RCC 7860 (cell line): ENCODE measurements around the gene PDGFD.

Experiments
- DNase-seq: peaks from one replicate; pipeline ENCODE4 v3.0.0-alpha.2; 2015; ENCODE audit warnings: low spot score
- FAIRE-seq: peaks from 2 replicates; lab custom pipeline; 2012; peaks lifted over from hg19 to GRCh38; lab: Jason Lieb, UNC

The PDGFD gene

DNA sequence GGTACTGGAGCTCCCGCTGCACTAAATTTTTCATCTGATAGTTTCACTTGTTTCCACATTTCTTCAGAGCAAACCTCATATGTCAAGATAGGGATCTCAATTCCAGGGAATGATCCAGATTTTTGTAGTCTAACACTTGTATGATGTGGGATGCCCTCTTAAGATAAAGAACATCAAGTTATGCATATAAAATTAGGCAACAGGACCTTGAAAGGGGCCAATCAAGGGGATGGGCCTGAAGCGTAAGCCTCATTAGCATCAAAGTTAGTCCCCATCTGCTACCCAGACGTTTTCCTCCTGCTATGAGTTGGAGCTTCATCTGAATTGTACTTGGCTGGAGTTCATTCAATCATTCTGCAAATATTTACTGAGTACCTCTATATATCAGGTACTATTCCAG, 17.5 kb downstream of the PDGFD start:
- FAIRE-seq, result no peak
- no peak for DNase-seq

DNA sequence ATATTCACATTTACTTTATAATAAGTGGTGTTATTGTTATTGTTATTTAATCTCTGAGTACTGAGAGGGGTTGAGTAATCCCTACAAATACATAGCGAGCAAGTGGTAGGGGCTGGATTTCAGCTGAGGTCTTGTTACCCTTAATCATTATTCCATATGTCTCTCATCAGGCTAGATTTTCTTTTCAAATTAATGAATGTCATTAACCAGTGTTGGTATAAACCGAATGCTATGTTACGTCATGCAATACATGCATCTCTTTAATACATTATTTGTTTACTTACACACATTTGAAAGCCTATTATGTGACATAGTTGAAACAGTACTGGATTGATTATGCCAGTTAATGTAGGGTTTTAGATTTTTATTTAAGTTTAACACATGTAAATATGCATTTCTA, 18.9 kb downstream of the PDGFD start:
- FAIRE-seq (no peak), DNase-seq (no peak)

DNA sequence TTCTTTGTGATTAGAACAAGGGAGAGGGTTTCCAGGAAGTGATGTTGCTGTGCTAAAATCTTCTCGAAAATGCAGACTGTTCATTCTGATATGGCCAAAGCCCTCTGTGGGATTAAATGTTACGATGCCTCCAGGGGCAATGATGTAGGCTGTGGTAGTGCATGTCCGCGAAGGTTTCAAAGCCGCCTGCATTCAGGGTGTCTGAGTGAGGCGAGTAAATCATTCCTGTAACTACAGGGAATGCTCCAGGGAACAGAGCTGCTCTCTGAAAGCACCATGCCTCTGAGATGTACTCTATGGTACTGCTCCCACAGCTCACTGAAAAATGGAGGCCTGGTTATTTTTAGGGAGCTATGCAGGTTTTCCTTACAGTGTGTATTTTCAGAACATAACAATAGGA, 21.2 kb downstream of the PDGFD start:
- DNase-seq (no peak), FAIRE-seq (no peak)

DNA sequence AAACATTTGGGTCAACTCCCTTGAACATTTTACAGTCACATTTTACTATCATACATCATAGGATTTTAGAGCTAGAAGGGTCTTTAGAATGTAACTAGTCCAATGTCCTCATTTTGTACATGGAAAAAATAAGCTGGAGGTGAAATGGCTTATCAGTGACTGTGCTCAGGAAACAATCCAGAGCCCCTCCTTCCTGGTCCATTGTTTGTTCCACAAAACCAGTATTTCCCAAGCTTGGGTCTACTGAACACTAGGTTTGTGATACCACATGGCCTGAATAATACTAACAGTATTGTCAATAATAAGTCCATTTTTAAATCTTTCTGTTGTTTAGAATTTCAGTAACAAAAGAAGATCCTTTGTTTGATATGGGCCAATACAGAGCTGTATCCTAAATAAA, 27.1 kb downstream of the PDGFD start:
- DNase-seq (no peak), FAIRE-seq (no peak)

DNA sequence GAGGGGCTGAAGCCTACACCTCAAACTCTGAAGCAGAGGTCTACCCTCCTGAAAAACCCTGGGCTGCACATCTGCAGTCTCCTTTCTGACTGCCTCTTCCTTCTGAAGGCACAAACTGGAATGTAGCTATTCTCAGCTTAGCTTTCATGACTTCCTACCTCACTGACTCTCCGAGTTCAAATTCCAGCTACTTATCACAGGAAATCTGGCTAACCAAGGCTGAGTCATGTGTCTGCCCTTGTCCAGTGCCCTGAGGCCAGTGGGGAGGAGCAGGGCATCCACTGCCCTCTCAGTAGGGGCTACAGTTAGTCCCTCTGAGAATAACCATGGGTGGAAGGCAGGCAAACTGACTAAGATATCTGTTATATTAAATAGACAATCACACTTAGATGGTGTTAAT, 29.2 kb downstream of the PDGFD start:
- FAIRE-seq, result no peak
- DNase-seq, result peak; percentile 39

DNA sequence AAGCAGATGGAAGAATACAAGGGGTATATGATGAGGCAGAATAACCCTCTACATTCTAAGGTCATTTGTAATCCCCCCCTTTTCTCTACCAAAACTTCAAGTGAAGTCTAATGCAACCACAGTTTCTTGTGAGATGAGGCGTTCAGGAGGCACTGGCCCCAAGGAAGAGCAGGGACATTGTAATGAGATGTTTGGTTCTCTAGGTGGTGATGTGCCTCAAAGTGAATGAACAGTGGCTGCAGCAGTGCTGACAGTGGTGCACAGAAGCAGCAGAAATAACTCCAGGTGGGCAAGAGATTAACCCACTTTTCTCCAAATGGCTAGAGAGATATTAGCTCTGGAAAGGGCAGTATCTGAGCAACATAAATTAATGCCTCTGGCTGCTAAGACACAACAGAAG, 33.8 kb downstream of the PDGFD start:
- no peak for FAIRE-seq
- no peak for DNase-seq

DNA sequence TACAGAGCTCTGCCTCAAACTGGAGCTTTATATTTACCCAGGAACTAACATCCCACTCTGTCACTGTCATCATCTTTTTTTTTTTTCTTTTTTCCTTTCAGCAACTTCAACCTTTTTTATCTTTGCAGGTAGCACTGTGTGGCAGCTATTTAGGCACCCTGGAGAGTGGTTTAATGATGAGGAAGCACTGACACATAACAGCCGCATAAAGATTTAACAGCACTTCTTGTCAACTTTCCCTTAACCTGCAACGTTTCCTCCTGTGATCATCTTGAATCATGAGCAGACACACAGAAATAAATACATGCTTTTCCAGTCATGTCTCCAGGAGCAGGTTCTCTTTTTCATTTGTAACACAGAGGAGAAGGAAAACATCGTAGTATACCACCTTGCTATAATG, 34.8 kb downstream of the PDGFD start:
- no peak for FAIRE-seq

DNA sequence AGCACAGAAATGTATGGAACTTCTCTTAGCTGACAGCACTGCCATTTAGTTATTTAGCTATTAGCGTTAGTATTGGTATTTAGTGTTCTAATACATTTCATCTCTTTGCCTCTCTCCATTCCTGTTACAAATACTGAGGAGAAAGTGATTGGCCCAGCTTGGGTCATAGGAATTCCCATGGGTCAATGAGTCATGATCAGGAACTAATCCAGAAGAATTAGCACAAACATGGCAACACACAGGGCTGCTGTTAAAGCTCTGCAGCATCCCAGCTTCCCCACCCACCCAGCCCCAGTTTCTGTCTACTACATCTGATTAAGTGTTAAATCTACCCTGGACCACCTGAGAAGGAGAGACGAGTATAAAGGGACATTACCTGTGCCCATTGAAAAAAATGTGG, 36.1 kb downstream of the PDGFD start:
- FAIRE-seq (no peak), DNase-seq (no peak)

More for the DNA sequence above, 34.8 kb downstream of the PDGFD start:
- DNase-seq, result no peak

DNA sequence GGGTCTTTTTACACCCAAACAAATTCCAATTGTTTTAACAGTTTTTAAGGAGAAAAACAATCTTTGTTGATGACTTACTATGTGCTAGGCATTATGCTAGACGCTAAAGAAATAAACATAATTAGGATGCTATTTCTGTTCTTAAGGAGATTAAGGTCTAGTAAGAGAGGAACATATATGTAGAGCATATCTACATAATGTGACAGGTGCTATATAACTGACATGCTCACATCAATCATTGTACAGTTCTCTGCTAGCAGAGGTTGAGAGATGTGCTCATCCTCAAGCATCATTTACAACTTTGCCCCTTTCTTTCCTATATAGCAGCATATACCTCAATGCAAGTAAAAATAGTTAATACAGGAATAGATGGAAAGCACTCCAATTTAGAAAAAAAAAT, 37.5 kb downstream of the PDGFD start:
- DNase-seq (no peak), FAIRE-seq (no peak)

DNA sequence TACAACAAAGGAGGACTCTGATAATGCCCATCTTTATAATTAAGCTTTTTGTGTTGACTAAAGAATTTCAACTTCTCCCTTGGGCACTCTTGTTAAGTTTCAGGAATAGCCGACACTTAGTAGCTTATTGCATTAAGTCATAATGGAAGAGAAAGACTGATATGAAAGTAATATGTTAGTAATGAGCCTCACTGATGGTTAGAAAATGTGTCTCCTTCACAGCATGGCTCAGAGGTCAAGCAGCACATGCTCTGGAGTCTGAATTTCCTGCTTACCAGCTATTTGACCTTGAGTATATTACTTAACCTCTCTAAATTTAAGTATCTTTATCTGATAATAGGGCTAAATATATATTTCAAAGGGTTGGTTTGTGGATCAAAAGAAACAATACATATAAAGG, 39.0 kb downstream of the PDGFD start:
- no peak for FAIRE-seq
- DNase-seq, result no peak

DNA sequence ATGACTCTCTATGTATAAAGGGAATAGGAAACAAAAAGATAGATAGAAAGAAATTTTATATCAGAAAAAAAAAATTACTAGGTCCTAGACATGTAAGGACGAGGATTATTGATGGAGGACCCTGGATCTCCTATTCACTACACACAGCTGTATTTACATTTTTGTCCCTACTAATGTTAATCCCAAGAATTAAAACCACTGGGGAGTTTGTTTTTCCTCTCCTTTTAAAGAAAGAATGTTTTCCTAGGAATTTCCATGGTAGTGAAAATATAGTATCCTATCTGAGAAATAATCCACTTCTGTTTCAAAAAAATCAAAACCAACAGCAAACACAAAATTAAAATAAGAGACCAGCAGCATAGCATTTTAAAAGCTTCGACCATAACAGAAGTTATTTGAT, 41.1 kb downstream of the PDGFD start:
- FAIRE-seq (no peak), DNase-seq (no peak)

DNA sequence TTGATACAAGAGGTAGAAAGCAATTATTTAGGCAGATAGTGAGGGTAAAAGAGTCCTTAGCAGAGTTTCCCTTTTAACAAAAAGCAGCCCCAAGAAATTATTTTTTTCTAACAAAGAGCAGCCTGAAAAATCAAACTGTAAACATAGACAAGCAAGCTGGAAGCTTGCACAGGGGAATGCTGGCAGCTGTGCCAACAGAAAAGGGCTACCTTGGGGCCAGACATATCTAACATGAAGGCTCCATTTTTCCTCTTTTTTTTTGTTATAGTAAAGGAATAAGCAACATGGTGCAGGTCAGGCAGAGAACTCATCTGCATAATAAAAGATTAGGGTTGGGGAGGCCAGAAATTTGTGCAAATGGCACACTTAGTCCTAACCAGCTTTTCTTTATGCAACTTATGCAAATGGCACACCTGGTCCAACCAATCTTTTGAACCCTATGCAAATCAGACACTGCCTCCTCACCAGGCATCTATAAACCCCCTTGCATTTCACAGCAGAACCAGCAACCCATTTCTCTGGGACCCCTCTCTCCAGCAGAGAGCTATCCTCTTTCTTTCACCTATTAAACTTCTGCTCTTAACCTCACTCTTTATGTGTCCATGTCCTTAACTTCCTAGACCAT, 41.8 kb downstream of the PDGFD start:
- no peak for FAIRE-seq

DNA sequence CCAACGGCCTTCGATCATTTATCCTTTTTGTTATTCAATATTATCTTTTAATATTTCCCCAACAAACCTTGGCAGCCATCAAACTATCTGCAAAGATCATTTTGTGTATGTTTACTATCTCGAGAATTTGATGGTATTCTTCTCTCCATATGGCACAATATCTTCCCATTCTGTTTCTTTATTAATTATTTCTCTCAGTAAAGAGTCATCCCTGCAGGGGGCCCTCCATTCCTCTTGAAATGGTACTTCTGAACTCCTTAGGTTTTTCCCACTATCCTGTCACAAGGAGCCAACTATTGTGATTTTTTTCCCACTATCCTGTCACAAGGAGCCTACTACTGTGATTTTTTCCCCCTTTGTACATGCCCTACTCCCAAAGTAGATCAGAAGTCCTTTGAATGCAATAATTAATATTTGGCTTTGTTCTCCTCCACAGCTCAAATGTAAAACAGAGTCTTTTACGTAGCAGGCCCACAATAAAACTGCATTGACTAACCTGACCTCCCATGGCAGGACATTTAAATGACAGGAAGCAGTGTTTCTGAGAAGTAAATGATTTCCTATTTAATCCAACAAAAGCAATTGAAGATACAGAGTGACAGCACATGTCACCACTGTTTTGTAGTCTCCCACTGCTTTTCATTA, 43.3 kb downstream of the PDGFD start:
- FAIRE-seq (no peak), DNase-seq (no peak)

More for the DNA sequence above, 41.8 kb downstream of the PDGFD start:
- no peak for DNase-seq

DNA sequence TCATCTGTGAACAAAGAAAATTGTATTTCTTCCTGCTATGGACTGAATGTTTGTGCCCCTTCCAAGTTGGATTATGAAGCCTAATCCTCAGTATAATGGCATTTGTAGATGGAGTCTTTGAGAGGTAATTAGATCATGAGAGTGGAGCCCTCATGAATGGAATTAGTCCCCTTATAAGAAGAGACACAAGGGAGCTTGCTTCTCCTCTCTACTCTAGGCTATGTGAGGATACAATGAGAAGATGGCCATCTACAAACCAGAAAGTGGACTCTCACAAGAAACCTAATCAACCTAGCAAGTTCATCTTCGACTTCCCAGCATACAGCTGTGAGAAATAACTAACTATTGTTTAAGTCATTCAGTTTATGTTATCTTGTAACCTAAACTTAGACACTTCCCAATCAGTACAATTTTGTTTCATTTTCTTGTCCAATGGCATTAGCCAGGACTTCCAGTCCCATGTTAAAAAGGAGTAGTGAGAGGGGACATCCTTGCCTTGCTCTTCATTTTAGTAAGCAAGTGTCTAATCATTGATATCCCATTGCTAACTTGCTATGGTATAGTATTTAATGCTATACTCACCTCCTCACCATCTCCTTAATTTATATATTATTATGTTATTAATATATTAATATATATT, 45.7 kb downstream of the PDGFD start:
- FAIRE-seq, result no peak
- DNase-seq, result no peak

DNA sequence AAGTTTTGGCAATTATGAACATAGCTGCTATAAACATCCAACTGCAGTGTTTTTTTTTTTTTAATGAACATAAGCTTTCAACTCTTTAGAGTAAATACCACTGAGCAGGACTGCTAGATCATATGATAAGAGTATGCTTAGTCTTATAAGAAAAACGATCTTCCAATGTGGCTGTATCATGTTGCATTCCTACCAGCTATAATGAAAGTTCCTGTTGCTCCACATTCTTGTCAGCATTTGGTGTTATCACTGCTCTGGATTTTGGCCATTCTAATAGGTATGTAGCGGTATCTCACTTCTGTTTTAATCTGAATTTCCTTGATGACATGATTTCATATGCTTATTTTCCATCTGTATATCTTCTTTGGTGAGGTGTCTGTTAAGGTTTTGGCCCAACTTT, 50.4 kb downstream of the PDGFD start:
- no peak for FAIRE-seq
- no peak for DNase-seq

DNA sequence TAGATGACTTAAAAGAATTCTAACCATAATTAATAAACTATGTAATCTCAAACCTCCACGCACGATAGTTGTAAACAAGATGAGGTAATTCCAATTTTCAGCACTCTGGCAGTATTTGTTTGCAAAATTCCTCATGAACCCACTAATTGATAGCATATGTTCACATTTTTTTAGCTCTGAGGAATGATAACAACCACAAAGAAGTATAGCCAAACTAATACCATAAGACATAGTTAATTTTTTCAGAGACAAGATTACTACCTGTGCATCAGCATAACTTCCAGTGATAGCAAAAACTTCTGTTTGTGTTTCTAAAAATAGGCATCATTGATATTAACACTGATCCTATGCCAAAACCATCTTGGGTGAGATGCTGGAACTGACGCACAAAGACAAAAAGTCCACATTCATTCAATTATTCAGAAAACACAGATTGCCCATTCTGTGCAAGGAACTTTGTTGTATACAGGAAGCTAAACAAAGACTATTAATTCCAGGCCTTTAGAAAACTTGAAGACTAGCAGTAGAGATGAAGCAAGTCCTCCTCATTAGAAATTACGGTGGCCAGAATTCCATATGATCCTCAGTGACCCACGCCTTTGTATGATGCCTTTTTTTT, 57.7 kb downstream of the PDGFD start:
- no peak for DNase-seq
- no peak for FAIRE-seq

DNA sequence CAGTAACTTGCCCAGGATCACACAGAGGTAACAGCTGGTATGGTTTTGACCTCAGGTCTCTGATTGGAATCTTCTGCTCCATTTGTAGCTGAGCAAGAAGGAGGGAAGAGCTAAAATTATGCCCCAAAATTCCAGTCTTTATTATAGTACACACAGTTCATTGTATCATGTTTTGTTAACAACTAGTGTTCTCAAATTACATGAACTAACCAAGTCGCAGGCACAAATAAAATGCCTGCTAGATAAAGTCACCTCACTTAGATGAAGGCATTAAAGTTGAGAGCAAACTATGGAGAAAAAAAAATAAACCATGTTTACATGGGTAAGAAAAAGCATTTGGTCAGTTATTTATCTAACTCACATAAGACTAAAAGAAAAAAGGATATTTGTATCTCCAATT, 58.8 kb downstream of the PDGFD start:
- FAIRE-seq (no peak), DNase-seq (no peak)

DNA sequence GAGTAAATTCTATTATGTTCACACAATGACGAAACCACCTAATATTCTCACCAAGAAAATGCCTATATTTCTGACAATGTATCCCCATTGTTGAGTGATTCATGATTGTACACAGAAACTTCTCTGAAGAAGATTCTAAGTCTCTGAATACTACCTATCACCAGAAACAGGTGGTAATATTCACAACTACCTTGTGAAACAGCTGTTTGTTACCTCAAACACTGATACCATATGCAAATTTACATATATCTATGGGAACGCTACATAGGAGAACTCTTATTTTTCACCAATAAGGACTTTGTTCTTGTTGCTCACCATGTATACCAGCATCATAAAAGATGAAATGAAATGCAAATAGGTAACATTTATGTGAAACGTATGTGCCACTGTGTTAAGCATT, 59.3 kb downstream of the PDGFD start:
- no peak for DNase-seq
- no peak for FAIRE-seq

DNA sequence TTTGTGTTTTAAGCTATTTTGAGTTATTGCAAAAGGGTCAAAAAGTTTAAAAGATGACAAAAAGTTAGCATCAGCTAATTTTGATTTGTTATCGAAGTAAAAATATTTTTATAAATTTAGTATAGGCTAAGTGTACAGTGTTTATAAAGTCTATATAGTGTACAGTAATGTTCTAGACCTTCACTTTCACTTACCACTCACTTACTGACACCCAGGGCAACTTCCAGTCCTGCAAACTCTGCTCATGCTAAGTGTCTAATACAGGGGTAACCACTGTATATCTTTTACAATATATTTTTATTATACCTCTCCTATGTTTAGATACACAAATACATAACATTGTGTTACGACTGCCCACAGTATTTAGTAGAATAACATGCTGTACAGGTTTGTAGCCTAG, 59.7 kb downstream of the PDGFD start:
- DNase-seq (no peak), FAIRE-seq (no peak)

DNA sequence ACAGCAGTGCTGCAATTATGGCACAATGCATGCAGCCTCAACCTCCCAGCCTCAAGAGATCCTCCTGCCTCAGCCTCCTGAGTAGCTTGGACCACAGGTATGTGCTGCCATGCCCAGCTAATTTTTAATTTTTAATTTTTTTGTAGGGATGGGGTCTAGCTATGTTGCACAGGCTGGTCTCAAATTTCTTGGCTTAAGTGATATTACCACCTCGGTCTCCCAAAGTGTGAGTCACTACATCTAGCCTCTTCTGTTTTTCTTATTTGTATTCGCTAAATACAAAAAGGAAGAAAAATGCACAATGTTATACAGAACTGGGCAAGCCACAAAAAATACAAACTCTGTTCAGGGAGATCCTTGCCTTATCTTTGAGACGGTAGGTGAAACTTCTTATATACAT, 65.4 kb downstream of the PDGFD start:
- FAIRE-seq (no peak), DNase-seq (no peak)

DNA sequence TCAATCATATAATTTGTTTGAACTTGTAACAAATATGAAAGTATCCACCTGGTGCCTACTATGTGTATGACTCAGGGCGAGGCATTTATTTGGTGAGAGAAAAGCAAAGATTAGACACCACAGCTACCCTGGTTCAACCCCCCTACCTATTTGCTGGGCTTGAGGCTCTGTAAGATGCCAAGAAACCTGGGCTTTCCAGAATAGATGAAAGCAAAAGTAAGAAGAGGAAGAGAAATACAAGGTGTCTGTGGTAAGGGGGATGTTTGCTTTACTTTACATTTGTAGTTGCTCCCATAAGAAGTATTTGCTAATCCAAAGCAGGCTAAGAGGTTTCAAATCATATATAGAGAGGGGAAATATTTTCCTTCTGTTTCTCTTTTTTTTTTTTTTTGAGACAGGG, 65.8 kb downstream of the PDGFD start:
- FAIRE-seq, result no peak
- DNase-seq, result no peak

DNA sequence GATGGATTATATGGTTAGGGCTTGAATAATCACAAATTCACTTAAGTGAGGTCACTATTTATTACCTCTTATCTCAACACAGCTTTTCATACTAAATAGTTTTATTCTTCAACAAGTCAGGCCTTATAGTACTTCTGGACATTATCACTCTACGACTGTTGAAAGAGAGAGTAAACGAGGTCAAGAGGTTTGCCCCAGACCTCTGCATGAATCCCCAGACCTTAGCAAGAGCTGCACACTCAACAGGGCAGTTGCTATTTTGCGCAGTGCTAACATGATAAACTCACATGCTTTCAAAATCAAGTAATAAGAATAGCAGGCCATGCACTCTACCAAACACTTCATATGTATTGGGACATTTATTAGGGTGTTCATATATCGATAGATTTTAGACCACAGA, 67.0 kb downstream of the PDGFD start:
- DNase-seq, result no peak
- FAIRE-seq, result no peak
